Measurements from ENCODE around the gene METTL24.

METTL24 gene

DNA sequence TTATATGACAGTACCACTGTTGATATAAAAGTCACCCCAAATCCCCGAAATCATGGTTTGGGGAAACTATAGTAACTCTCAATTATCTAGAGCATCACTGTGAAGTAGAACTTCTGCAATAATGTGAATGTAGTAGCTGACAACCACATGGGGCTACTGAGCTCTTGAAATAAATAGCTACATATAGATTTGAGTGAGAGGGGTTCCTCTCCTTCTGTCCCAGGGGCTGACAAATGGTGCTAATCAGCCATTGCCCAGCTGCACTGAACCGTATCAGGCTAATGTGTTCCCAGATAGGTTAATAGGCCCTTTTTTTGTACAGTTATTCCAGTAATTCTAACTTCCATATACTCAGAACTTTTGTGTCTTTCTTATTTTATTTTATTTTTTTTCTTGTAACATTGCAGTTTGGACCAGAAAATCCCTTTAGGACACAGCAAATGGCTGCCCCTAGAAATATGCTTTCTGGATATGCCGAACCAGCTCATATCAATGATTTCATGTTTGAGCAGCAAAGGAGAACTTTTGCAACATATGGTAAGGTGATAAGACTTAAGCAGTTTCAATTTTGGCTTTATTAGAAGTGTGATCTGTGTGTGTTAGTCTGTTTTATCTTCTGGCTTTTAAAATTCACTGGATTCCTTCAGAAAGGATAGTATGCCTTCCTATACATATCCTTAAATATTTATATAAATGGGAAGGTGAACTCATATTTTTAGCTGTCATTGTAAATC is 156.8 kb downstream of the METTL24 start:
- DNase-seq (ENCODE audit: low read depth in 2 of 2, low spot score in 1 of 2) = no peak

DNA sequence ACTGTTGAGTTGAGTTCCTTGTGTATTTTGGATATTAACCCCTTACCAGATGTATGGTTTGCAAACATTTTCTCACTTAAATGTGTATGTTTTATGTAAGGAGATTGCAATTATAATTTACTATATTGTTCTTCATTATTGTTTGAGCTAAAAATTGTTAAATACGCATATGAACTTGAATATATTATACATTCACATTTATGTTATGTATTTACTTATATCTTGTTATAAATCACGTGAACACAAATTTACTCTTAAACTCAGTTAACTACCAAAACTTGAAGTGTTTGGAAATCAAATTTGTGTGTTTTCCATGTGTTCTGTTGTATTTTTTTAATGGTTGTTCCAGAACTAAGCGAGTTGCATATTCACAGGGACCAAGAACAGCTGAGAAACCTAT is 159.6 kb downstream of the METTL24 start:
- DNase-seq (ENCODE audit: low read depth in 2 of 2, low spot score in 1 of 2) = no peak

DNA sequence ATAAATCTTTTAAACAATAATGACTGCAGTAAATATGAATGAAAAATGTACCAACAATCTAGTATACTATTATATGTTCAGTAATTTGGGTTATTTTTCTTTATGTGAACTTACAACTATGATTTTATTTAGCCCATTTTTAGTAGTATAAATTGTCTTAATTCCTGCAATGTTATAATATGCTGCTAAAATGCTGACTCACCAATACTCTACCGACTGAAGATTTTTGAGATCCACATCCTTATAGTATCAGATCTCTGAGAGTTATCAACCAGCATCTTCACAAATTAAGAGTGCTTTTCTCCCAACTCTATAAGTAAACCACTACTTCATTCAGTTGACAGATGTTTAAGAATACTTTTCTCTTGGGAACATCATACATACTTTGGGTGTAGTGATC is 161.3 kb downstream of the METTL24 start:
- no peak for DNase-seq (ENCODE audit: low read depth in 2 of 2, low spot score in 1 of 2)

DNA sequence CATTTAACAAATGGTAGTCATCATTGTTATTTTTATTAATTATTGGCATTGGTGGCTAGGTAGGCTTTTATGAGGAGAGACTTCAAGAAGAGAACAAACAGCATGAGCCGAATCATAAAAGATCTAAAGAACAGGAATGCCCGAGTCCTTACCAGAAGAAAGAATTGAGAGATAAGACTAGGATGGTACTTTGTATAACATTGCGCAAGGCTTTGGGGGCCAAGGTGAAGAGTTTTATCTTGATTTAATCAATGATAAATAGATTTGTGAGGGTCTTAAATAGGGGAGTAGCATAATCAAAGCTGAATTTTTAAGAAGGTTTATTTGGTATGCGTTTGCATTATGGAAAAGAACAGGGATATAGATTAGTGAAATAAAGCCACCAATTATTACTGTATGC is 162.5 kb downstream of the METTL24 start:
- DNase-seq (ENCODE audit: low read depth in 2 of 2, low spot score in 1 of 2) = no peak
